Glutamatergic neuron (in vitro differentiated cells): ENCODE data around the gene MAL. TPM values are rescaled to one million over a fixed set of nuclear protein-coding genes. Genes with fewer than 3 reads are reported as not detected.

ENCODE experiments used
- DNase-seq: peaks from one replicate; pipeline ENCODE4 v3.0.0; 2022
- H3K27ac Mint-ChIP-seq: one replicate; pipeline ENCODE4 v1.8.0; 2020; ENCODE audit warnings: mild to moderate bottlenecking, mixed read lengths, inconsistent platforms; ENCODE audit not compliant: unreplicated experiment
- H3K27me3 Mint-ChIP-seq: one replicate; pipeline ENCODE4 v1.8.0; 2020; ENCODE audit warnings: mild to moderate bottlenecking, moderate library complexity, mixed read lengths, inconsistent platforms; ENCODE audit not compliant: unreplicated experiment
- H3K36me3 Mint-ChIP-seq: one replicate; pipeline ENCODE4 v1.8.0; 2020; ENCODE audit warnings: mild to moderate bottlenecking, mixed read lengths, inconsistent platforms; ENCODE audit not compliant: unreplicated experiment
- H3K4me1 Mint-ChIP-seq: one replicate; pipeline ENCODE4 v1.8.0; 2020; ENCODE audit warnings: mild to moderate bottlenecking, low read depth, mixed read lengths, inconsistent platforms; ENCODE audit not compliant: unreplicated experiment
- H3K4me3 Mint-ChIP-seq: one replicate; pipeline ENCODE4 v1.8.0; 2020; ENCODE audit warnings: mild to moderate bottlenecking, mixed read lengths, inconsistent platforms; ENCODE audit not compliant: unreplicated experiment
- H3K9me3 Mint-ChIP-seq: one replicate; pipeline ENCODE4 v1.8.0; 2020; ENCODE audit warnings: mild to moderate bottlenecking, moderate library complexity, mixed read lengths, inconsistent platforms; ENCODE audit not compliant: unreplicated experiment
- total RNA-seq: library from RNA; stranded (reverse); fragmentation: NEBNext Ultra II Directional; extraction: Animal tissue kit (Norgen Biotek cat#: 25700); gene quantifications from one replicate; pipeline ENCODE4 v1.2.1, GENCODE V29; 2021; ENCODE audit not compliant: unreplicated experiment
- TF ChIP-seq, protein P1 (sequence below): fragments of 200-600 bp; sonication (generic); IDR thresholded peaks from one replicate; pipeline ENCODE4 v1.5.0; 2021; ENCODE audit not compliant: partially characterized antibody, unreplicated experiment

The MAL gene
- total RNA-seq, 1 donor from 2014 or later = 9.0 TPM

DNA sequence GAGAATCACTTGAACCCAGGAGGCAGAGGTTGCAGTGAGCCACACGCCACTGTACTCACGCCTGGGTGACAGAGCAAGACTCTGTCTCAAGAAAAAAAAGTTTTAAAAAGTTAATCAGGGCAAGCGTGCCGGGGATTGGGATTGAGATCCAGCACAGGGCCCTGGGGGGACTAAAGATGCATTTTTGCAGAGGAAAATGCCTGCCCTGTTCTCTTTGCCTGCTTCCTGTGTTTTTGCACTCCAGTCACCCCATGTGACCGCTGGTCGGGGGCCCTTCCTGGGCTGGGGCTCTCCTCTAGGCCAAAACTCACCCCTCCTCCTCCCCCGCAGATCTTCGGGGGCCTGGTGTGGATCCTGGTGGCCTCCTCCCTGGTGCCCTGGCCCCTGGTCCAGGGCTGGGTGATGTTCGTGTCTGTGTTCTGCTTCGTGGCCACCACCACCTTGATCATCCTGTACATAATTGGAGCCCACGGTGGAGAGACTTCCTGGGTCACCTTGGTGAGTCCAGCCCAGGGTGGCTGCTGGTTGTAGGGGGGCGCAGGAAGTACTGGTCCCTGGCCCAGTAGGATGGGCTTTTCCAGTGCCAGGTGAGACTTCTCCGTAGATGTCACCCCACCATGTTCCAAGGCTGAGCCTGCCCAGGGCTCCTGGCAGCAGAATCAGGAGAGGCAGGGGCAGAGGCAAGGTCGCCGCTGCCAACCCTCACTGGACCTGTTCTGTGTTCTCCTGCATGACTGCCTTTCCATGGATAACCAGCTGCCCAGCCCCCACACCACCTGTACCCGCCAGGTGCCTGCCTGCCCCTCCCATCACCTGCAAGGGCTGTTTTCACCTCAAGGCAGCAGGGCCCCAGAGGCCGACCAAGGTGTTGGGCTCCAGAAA, 22.4 kb downstream of the MAL start:
- H3K4me1 Mint-ChIP-seq = no peaks in the 10 kb centered on the region
- peaks cover 4% of the 10 kb centered on the region for H3K9me3 Mint-ChIP-seq

DNA sequence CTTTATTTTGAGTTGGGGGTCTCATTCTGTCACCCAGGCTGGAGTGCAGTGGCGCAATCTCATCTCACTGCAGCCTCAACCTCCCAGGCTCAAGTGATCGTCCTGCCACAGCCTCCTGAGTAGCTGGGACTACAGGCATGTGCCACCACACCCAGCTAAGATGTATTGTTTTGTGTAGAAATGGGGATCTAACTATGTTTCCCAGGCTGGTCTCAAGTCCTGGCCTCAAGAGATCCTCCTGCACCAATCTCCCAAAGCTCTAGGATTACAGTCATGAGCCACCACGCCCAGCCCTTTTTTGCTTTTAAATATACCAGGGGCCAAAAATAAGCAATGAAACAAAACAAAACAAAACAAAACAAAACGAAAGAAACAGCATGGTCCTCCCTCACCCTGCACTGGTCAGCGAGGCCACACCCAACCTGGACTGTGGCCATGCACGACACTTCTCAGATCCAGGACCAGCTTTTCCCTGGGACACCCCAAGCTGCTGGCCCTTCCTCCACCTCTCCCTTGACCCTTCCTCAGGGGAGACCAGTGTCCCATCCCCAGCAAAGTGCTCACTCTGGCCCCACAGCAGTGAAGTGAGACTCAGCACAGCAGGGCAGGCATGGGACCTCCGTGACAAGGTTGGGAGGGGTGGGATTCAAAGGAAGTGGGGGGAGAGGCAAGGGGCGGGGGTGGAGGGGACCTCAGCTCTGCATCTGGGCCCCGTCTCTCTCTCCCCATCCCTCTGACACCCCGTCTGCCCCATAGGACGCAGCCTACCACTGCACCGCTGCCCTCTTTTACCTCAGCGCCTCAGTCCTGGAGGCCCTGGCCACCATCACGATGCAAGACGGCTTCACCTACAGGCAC, 23.5 kb downstream of the MAL start:
- no peak for DNase-seq
- H3K9me3 Mint-ChIP-seq = peaks cover 6% of the 10 kb centered on the region
- H3K4me3 Mint-ChIP-seq = no peak overlapping the region
- H3K36me3 Mint-ChIP-seq = peaks cover 5% of the 10 kb centered on the region
- no peaks in the 10 kb centered on the region for H3K4me1 Mint-ChIP-seq
- TF ChIP-seq, protein P1, sequence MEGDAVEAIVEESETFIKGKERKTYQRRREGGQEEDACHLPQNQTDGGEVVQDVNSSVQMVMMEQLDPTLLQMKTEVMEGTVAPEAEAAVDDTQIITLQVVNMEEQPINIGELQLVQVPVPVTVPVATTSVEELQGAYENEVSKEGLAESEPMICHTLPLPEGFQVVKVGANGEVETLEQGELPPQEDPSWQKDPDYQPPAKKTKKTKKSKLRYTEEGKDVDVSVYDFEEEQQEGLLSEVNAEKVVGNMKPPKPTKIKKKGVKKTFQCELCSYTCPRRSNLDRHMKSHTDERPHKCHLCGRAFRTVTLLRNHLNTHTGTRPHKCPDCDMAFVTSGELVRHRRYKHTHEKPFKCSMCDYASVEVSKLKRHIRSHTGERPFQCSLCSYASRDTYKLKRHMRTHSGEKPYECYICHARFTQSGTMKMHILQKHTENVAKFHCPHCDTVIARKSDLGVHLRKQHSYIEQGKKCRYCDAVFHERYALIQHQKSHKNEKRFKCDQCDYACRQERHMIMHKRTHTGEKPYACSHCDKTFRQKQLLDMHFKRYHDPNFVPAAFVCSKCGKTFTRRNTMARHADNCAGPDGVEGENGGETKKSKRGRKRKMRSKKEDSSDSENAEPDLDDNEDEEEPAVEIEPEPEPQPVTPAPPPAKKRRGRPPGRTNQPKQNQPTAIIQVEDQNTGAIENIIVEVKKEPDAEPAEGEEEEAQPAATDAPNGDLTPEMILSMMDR = no peak
- peaks cover 3% of the 10 kb centered on the region for H3K27me3 Mint-ChIP-seq
- H3K27ac Mint-ChIP-seq = no peak overlapping the region

More for the DNA sequence above, 22.4 kb downstream of the MAL start:
- no peak overlapping the region for H3K4me3 Mint-ChIP-seq
- DNase-seq = no peak
- H3K27me3 Mint-ChIP-seq = peaks cover 3% of the 10 kb centered on the region
- peaks cover 5% of the 10 kb centered on the region for H3K36me3 Mint-ChIP-seq
- no peak overlapping the region for H3K27ac Mint-ChIP-seq
- TF ChIP-seq, protein P1 = no peak

DNA sequence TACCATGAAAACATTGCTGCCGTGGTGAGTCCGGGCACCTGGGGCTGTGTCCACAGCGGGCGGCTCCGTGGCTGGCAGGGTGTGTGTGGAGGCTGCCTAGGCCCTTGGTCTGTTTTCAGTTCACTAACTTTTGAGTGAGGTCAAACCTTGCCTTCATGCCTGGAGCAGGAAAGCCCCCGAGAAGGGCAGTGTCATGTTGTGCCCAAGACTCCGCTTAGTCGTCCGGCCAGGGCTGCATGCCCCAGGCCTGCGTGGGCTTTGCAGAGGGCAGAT, 24.1 kb downstream of the MAL start:
- no peak for DNase-seq
- no peaks in the 10 kb centered on the region for H3K4me1 Mint-ChIP-seq
- peaks cover 3% of the 10 kb centered on the region for H3K27me3 Mint-ChIP-seq
- peaks cover 6% of the 10 kb centered on the region for H3K9me3 Mint-ChIP-seq
- no peak overlapping the region for H3K27ac Mint-ChIP-seq
- H3K4me3 Mint-ChIP-seq = no peak overlapping the region
- H3K36me3 Mint-ChIP-seq = peaks cover 5% of the 10 kb centered on the region
- TF ChIP-seq, protein P1 = no peak

DNA sequence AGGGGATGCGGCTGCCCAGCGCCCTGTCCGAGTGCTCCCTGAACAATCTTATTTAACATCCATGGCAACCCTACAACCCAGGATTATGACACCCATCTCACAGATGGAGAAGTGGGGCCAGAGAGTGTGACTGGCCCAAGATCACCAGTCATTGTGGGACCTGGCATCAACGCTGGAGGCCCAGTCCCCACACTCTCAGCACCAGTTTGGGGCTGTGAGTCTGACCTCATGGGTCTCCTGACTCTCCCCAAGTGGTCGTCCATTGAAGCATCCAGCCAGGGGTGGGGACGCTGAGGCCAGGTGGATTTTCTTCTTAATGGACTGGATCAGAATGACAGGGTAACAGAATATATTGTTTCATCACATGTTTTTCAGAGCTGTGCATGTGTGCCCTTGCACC, 24.5 kb downstream of the MAL start:
- Mint-ChIP-seq H3K27me3 (peaks cover 3% of the 10 kb centered on the region), H3K4me3 (no peak overlapping the region), H3K36me3 (peaks cover 5% of the 10 kb centered on the region), H3K27ac (no peak overlapping the region), H3K4me1 (no peaks in the 10 kb centered on the region), H3K9me3 (peaks cover 6% of the 10 kb centered on the region)
- DNase-seq = no peak
- TF ChIP-seq, protein P1 = no peak
